ENCODE data around the gene GLT1D1.

GLT1D1 gene

GRCh38 chr12:129009833-129010622, 156.8 kb downstream of the GLT1D1 start:
- no peak for DNase-seq

GRCh38 chr12:129016159-129016558, 162.9 kb downstream of the GLT1D1 start:
- DNase-seq: no peak

GRCh38 chr12:129025055-129025454, 171.8 kb downstream of the GLT1D1 start:
- DNase-seq: no peak

GRCh38 chr12:129028844-129029243, 175.6 kb downstream of the GLT1D1 start:
- no peak for DNase-seq

All from NCI-H2029 treated with DMSO at 0.1 percent for 48 hours (cell line).